CD4-positive, alpha-beta T cell treated with Interleukin-4 for 4 hours (primary cell): ENCODE data around the gene SLC45A3.
"Not testable (repeated sequence)": the region's sequence is repeated elsewhere in the genome, so short reads cannot be mapped to it uniquely, and the experiment has no call there.

Experiments
- DNase-seq: peaks from one replicate; pipeline ENCODE4 v3.0.0-alpha.2; 2020

The SLC45A3 gene, protein sequence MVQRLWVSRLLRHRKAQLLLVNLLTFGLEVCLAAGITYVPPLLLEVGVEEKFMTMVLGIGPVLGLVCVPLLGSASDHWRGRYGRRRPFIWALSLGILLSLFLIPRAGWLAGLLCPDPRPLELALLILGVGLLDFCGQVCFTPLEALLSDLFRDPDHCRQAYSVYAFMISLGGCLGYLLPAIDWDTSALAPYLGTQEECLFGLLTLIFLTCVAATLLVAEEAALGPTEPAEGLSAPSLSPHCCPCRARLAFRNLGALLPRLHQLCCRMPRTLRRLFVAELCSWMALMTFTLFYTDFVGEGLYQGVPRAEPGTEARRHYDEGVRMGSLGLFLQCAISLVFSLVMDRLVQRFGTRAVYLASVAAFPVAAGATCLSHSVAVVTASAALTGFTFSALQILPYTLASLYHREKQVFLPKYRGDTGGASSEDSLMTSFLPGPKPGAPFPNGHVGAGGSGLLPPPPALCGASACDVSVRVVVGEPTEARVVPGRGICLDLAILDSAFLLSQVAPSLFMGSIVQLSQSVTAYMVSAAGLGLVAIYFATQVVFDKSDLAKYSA

DNA sequence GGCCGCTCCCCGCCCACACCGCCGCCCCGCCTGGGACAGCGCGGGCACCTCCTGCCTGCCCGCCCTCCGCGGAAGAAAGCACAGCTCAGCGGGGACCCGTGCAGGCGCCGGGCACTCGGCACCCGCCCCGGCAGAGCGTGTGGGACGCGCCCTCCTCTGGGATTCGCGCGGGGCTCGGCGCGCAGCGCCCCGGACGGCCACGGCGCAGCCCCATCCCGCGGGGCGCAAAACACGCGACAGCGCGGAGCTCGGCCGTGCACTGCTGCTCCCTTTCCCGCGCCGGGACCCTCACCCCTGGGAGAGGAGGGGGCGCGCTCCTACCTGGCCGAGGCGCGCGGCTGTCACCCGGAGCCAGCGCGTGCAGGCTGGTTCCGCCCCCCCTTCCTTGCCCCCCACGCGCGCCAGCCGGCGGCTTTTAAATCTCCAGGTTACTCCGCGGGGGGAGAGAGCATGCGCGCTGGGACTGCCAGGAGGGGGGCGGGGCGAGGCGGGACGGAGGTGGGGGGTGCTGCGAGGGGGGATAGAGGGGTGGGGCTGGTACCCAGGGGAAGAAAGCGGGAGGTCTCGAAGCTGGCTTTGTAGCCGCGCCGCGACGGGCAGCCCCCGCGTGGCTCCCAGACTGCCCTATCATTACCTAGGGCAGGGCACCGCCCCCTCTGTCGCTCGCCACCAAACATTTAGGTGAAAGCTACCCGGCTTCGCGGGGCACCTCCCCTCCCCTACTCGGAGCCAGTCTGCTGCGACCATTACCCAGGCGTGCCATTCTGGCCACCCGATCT lies at the start of gene SLC45A3:
SLC45A3 (minus strand) TSS at position 437 of the 779 bp plus-strand sequence. CDS start 15,853 bp downstream, outside the sequence.
- DNase-seq, result no peak

DNA sequence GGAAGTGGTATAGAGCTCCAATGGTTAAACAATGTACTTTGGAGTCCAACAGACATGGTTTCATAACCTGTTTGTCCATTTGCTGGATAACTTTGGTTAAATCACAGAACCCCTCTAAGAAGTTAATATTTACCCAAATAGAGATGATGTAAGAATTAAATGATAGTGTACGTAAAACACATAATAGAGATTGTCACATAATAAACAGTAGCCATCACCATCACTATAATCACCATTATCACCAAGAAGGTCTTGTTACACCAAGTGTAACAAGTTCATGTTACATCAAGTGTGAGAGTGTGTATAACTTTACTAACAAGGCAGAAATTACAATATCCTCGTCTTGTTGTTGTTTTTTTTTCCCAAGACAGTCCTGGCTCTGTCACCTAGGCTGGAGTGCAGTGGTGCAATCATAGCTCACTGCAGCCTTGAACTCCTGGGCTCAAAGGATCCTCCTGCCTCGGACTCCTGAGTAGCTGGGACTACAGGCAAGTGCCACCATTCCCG lies 46.4 kb upstream of the SLC45A3 start:
- no peak for DNase-seq

DNA sequence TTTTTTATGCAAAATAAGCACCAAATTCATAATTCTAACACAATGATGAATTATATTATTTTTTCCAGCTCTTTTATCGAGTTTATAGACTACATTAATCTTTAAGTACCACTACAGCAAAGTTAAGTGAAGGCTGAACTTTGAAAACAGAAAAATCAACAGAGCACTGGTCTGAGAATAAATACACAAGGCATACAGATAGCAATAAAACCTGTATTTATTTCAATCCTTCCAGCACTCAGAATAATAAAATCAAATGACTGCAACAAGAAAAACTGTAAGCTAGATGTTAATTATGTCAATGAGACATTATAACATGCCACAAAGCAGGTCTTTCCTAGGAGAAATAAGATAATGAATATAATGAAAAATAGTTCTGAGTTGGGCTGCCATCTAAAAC lies 45.2 kb upstream of the SLC45A3 start:
- no peak for DNase-seq

DNA sequence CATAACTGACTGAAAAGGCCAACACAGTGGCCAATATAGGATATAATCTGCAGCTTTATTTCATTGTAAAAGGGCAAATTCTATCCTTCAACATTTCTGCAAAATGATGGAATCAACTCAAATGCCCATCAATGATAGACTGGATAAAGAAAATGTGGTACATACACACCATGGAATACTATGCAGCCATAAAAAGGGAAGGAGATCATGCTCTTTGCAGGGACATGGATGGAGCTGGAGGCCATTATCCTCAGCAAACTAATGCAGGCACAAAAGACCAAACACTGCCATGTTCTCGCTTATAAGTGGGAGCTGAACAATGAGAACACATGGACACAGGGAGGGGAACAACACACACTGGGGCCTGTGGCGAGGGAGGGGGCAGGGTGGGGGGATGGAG lies 40.4 kb upstream of the SLC45A3 start:
- not testable (repeated sequence) for DNase-seq

DNA sequence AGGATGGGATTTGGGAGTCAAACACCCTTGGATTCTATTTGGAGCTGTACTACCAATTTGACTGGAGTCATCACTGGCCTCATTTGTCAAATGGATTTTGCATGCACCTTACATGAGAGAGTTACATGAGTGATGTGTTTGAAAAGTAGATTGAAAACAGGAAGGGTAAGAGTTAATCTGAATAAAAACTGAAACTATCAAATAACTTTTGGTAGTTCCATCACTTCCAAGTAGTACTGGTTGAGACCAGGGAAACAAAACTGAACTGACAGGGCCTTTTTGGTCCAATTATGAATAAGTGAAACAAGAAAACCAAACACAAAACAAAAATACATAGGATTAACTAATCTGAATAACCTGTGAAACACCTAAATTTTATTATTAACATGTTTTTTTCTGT lies 39.5 kb upstream of the SLC45A3 start:
- no peak for DNase-seq

DNA sequence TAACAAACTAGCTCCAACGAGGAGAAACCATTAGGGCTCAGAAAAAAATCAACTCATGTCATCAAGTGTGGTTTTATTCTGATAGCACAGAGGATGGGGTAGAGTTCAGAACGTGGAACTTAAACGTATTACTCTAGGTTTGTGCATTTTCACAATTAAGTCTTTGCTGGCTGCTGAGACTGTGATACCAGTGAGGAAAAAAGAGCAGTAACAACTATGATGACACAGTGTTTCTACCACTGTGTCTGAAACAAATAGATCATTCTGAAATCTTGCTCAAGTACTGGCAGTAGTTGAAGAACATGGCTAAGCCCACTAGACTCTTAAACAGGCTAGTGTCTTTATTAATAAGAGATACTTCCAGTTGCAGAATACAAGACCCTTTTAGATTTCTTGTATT lies 38.7 kb upstream of the SLC45A3 start:
- DNase-seq, result no peak

DNA sequence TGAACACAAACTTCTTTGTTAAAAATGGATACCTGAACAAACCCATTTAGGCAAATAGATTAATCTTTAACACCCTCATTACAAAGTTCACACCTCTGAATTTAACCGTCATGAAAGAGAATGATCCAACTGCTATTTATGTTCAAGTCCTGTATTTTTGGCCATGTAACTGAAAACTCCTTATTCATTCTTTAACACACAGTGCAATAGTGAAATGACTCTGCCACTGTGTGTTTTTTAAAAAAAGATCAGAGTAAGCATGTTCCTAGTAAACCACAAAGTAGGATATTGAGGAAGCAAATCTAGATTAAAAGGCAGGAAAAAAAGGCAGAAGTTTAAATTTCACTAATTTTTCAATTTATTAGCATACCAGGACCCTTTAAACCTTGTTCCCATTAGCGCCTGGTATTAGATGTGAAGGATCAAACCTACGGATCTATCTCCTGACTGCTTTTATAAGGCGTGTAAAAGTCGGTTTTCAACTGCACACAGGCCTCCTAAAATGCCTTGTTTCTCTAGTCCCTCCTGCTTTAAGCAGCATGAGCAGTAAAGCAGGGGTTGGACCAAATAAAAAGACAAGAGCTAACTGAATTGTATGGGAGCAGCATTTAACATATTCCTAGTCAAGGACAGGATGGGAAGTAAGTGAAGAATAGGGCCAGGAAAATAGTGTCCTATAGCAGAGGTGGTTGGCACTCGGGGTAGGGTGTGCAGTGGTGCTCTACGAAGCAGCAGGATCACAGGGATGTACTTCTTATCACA lies 36.2 kb upstream of the SLC45A3 start:
- no peak for DNase-seq

DNA sequence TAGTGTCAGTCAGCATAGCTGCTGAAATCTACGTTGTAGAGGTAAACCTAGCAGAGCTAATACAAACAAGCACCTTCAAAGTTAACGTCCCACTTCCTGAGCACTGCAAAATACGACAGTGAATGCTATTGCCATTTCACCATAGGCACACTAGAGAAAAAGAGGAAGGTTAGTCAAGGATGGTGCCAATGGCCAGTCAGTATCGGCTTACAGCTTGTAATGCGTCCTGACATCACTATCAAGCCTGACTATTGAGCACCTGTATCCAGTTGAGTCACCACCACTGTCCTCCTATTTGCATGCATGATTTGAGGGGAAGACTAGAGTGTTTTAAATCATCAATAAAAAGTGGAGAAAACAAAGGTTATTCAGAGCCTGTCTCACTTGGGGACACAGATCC lies 35.3 kb upstream of the SLC45A3 start:
- no peak for DNase-seq

DNA sequence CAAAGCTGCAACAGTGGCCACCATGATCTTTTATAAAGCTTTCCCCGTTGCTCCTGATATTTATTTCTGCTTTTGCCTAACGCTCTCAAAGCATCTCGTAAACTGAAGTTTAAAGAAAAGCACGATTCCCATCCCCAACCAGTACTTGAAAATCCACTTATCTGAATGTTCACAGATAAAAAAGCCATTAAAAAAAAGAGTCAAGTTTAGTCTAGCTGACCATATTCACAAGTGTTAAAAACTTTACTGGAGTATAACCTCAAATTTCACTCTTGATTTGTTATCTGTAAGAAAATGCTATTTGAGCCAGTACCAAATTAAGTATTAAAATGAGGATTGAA lies 34.6 kb upstream of the SLC45A3 start:
- DNase-seq, result no peak

DNA sequence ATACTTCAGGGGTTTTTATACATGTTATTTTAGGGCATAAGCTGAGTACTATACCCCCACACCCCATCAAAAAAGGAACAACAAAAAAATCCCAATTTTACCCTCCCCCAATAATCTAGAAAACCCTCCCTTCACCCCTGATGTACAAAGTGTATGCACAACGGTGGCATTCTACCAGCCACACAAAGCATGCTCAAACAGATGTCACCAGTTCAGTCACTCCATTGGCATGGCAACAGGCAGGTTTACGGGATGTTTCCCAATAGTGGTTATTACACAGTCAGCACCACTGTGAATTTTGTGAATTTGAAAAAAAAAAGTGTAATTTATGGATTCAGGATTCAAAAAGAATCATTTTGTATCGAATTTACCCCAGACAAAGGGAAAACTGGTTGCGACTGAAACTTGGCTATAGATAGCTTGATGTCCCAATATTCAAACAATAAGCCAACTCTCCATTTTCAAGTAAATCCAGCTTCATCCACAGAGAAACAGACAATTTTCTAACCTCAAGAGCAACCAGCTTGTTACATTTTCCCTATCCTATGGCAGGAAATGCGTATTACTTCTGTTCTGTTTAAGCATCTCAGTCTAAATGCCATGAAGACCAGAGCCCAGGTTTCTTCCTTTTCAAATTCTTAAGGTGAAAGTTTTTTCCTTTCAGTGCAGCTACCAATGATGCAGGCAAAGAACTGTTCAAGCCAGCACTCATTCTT lies 34.0 kb upstream of the SLC45A3 start:
- no peak for DNase-seq

DNA sequence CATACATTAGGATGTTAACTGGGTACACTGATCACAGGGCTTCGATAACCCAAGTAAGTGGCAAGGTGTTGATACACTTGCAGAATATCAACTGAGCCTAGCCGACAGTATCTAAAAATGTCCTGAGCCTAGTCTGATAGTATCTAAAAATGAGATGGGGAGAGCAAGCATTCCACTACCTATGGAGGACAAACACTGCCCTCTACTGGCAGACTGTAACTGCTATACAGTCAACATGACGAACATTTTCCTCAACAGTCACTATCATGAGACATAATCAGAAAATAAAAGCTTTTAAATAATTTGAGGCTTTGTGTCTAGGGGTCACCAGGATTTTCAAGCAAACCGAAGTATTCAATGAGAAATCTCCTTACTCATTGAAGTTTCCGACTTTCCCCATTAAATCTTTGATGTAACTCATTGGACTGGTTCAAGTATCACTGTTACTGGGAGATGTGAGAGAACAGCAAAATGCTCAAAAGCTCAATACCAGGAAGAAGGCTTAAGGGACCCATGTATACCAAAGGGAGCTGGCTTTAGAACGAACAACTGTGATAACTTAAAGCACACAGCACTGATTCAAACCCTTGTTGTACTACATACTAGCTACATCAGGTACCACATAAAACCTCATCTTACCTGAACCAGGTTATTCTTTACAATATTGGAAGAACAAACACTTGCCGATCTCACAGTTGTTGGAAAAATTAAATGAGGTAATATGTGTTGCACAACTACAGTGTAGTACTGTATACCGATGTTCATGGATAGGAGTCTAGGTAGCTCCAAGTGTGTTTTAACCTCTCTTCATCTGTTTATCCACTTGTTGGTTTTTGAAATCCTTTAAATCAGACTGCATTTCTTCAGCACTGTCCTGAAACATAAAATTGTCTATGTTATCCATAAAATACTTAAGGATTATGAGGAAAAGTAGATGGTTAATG lies 31.1 kb upstream of the SLC45A3 start:
- DNase-seq, result peak; percentile 75

DNA sequence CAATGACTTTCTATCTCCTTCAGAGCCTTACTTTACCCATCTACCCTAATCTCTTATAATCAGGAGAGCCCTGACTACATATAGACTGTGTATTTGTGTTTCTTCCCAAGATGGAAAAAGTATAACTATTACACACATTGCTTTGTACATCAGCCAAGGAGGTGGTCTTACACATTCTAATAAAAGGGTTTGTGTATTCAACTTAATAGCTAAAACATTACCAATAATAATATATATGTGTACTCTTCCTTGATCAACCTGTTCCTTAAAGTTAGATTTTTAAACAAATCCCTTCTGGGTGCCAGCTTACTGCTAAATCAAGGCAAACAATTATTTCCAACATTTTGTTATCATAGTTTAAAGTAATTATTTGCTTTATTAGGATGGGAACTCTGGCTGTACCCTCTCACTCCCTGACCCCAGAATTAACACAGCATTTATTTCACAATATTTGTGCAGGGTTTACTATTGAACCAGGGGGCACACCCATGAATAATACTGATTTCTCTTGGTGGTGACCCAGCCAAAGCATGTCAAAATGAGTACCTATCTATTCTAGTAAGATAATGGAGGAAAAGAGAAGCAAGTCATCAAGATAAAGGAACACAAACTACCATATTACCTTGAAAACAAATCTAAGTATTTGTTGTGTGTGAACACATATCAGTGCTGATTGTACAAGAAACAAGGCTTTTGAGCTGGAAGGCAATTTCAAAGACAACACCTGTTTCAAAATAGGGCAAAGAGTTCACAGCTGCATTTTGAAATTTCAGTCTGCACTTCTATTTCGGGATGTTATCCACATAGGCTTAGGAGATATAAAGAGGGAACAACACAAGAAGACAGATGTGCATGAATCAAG lies 30.1 kb upstream of the SLC45A3 start:
- DNase-seq, result no peak

DNA sequence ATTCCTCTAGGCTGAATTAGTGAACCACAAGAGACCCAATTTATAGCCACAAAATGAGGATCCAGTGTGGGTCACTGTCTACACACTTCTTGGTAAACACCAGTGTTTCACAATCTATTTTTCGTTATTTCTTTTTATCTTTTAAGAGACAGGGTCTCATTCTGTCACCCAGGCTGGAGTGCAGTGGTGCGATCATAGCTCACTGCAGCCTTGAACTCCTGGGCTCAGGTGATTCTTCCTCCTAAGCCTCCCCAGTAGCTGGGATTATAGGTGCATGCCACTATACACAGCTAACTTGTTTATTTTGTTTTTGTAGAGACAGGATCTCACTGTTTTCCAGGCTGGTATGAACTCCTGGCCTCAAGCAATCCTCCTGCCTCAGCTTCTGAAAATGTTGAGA lies 29.3 kb upstream of the SLC45A3 start:
- DNase-seq, result no peak

DNA sequence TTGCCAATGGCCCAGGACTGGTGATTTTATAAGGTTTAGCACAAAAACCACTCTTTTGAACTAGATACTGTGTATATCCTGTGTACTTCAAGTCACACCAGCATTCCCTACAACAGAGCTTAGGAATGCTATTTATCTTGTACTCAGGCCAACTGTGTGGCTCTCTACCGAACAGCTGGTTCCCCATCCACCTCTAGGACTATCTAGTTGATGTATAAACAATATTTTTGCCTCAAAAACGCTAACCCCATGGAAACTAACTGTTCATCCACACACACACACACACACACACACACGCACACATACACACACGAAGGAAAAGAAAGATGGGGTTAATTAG lies 28.7 kb upstream of the SLC45A3 start:
- no peak for DNase-seq

DNA sequence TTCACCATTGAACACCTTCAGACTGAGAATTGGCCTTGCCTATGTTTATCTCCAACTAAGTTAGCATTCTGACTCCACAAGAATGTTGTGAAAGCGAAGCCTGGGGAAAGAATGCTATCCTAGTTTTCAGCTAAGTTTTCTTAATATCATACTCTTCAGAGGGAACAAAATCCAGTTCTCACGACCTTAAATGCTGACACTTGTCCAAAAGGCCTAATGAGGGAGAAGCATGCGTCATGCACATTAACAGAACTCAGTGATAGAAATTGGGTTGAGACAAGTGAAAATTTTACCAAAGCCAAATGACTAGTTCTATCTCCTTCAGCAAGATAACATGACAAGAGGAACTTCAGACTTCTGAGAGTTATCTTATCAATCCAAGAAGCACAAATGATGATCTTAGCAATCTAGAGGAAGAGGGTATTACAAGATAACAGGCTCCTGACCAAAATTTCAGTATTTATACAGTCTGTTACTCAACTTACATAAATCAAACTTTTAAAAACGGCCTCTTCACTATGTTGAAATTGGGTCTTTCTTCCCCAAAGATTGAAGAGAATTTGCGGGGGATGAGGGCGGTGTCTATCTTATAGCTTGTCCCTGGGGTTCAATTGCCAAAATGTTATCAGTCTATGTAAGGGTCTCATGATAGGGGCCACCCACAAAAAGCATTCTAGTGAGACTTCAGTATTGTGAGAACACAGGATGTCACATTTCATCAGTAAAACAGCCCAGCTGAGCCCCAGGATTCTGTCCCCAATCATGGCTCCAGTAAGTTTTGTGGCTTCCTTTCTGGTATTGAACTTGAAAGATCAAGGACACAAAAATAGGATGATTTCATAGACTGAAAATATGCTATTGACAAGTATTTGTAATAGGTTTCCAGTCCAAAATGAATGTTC lies 26.5 kb upstream of the SLC45A3 start:
- no peak for DNase-seq

DNA sequence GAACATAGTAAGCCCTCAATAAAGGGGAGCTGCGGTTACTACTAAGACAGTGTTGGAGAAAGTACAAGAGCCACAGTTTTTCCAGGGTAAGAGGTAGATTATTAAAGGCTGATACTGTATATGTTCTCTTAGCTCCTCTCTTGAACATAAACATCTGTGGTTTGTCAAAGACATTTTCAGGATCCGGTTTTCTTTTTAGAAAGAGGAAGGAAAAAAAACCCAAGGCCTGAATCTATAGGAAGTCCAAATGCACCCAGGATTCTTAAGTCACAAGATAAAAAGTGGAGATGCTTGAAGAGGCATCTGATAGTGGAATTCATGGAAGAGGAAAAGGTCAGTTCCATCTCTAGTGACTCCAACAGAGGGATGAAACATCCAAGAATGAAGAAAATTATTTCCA lies 24.6 kb upstream of the SLC45A3 start:
- DNase-seq, result no peak

DNA sequence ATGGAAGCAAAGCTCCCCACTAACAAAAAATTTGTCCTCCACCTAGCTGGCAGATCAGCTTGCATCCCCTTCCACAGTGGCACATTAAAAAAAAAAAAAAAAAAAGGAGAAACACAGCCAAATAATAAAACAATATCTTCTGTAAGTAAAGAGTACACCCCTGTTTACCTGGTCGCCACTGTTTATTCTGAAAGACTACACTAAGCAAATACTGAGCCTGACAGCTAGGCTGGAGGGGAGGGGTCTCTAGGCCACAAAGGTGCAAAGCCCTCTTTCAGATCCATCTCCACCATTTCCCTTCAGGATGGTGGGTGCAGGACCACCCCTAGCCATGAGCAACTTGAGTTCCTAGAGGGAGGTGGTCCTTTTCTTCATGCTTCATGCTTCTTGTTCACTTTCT lies 22.8 kb upstream of the SLC45A3 start:
- no peak for DNase-seq

DNA sequence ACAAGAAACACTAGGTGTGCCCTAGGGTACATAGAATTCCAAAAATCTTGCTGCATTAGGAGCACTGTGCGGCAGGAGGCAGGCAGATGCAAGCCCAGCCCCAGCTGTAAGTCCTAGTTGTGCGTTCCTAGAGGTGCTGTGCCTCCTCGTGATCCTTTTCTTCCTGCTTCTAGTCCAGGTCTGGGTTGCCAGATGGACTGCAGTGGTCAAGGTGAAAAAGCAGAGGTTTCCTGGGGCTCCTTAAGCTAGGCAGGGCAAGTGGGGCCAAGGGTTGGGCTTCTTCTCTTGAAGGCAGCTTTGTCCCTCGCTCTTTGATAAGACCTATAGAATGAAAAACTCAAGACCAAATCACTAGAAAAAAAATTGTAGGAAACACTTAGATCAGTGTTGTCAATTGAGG lies 21.6 kb upstream of the SLC45A3 start:
- no peak for DNase-seq

DNA sequence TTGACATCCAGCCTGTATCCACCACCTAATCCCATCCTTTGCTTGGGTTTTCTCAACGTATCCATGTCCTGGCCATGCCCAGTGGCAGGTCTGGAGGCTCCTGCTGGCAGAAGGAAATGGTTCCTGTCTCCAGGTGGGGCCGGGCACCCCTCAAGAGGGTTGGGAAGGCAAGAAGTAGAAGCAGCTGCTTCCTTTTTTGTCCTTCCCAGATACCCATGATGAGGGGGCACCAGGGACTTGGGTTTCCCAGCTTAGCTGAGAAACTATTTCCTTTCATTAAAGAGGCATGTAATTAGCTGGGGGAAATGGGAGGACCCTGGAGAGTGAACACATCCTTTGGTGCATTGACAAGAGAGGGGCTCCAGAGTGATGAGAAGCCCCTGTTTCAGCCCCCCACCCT lies 21.1 kb upstream of the SLC45A3 start:
- no peak for DNase-seq
